ENCODE measurements around the gene CST6. TPM values are rescaled to one million over a fixed set of nuclear protein-coding genes. Genes with fewer than 3 reads are reported as not detected.

Gene CST6
- total and polyA plus RNA-seq, 2 experiments from 2014 or later = 4.2 to 8.3 TPM

DNA sequence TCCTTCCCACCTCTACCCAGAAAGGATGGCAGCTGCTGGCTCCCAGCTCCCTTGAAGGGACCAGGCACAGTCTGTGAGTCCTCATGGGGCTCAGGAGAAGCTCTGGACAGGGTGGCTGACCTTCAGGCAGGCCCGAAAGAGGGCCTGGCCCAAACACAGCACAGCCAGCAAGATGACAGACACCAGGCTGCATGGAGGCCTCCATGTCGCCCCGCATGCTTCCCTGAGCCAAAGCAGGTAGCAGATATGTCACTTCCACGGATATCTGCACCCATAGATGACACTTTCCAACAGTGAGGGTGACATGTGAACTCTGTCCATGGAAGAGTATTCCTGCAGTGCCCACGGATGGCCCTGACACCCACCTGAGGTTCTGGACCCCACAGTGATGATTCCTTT, 28.2 kb upstream of the CST6 start (continued):
- TF ChIP-seq ZNF331 (CRISPR knock-in tag; IDR thresholded peaks at IDR 0.05; ENCODE audit: low read depth) = no peak
- TF ChIP-seq, protein P1, sequence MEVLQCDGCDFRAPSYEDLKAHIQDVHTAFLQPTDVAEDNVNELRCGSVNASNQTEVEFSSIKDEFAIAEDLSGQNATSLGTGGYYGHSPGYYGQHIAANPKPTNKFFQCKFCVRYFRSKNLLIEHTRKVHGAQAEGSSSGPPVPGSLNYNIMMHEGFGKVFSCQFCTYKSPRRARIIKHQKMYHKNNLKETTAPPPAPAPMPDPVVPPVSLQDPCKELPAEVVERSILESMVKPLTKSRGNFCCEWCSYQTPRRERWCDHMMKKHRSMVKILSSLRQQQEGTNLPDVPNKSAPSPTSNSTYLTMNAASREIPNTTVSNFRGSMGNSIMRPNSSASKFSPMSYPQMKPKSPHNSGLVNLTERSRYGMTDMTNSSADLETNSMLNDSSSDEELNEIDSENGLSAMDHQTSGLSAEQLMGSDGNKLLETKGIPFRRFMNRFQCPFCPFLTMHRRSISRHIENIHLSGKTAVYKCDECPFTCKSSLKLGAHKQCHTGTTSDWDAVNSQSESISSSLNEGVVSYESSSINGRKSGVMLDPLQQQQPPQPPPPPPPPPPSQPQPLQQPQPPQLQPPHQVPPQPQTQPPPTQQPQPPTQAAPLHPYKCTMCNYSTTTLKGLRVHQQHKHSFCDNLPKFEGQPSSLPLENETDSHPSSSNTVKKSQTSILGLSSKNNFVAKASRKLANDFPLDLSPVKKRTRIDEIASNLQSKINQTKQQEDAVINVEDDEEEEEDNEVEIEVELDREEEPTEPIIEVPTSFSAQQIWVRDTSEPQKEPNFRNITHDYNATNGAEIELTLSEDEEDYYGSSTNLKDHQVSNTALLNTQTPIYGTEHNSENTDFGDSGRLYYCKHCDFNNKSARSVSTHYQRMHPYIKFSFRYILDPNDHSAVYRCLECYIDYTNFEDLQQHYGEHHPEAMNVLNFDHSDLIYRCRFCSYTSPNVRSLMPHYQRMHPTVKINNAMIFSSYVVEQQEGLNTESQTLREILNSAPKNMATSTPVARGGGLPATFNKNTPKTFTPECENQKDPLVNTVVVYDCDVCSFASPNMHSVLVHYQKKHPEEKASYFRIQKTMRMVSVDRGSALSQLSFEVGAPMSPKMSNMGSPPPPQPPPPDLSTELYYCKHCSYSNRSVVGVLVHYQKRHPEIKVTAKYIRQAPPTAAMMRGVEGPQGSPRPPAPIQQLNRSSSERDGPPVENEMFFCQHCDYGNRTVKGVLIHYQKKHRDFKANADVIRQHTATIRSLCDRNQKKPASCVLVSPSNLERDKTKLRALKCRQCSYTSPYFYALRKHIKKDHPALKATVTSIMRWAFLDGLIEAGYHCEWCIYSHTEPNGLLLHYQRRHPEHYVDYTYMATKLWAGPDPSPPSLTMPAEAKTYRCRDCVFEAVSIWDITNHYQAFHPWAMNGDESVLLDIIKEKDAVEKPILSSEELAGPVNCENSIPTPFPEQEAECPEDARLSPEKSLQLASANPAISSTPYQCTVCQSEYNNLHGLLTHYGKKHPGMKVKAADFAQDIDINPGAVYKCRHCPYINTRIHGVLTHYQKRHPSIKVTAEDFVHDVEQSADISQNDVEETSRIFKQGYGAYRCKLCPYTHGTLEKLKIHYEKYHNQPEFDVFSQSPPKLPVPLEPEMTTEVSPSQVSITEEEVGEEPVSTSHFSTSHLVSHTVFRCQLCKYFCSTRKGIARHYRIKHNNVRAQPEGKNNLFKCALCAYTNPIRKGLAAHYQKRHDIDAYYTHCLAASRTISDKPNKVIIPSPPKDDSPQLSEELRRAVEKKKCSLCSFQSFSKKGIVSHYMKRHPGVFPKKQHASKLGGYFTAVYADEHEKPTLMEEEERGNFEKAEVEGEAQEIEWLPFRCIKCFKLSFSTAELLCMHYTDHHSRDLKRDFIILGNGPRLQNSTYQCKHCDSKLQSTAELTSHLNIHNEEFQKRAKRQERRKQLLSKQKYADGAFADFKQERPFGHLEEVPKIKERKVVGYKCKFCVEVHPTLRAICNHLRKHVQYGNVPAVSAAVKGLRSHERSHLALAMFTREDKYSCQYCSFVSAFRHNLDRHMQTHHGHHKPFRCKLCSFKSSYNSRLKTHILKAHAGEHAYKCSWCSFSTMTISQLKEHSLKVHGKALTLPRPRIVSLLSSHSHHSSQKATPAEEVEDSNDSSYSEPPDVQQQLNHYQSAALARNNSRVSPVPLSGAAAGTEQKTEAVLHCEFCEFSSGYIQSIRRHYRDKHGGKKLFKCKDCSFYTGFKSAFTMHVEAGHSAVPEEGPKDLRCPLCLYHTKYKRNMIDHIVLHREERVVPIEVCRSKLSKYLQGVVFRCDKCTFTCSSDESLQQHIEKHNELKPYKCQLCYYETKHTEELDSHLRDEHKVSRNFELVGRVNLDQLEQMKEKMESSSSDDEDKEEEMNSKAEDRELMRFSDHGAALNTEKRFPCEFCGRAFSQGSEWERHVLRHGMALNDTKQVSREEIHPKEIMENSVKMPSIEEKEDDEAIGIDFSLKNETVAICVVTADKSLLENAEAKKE (CRISPR knock-in tag; IDR thresholded peaks at IDR 0.05) = no peak
- TF ChIP-seq, protein P2, sequence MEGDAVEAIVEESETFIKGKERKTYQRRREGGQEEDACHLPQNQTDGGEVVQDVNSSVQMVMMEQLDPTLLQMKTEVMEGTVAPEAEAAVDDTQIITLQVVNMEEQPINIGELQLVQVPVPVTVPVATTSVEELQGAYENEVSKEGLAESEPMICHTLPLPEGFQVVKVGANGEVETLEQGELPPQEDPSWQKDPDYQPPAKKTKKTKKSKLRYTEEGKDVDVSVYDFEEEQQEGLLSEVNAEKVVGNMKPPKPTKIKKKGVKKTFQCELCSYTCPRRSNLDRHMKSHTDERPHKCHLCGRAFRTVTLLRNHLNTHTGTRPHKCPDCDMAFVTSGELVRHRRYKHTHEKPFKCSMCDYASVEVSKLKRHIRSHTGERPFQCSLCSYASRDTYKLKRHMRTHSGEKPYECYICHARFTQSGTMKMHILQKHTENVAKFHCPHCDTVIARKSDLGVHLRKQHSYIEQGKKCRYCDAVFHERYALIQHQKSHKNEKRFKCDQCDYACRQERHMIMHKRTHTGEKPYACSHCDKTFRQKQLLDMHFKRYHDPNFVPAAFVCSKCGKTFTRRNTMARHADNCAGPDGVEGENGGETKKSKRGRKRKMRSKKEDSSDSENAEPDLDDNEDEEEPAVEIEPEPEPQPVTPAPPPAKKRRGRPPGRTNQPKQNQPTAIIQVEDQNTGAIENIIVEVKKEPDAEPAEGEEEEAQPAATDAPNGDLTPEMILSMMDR (conservative IDR thresholded peaks at IDR 0.05; ENCODE audit: low read depth in 2 of 2) = no peak
- TF ChIP-seq NANOG (IDR thresholded peaks at IDR 0.05; ENCODE audit: borderline replicate concordance) = no peak

DNA sequence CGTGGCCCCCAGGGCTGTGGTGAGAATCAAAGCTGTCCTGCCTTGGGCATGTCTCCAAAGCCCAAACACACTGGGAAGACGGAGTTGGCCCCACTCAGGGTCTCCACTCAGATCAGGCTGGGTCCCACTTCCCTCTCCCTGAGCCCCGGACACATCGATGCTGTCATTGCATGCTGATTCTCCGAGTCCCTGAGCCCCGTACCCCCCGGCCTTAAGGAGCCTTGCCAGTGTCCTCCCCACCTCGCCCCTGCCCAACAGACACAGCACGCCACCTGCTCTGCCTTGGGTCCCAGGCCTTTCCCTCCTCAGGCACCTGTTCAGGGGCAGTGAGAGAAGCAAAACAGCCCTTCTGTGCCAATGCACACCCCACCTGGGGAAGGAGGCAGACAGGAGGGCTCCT, 24.5 kb upstream of the CST6 start:
- H2AFZ ChIP-seq = no peak overlapping the region
- no peaks in the 10 kb centered on the region for H4K20me1 ChIP-seq (replicated peaks; ENCODE audit: insufficient read depth)
- no peaks in the 10 kb centered on the region for H3K79me2 ChIP-seq (replicated peaks; ENCODE audit: insufficient read depth)
- Mint-ChIP-seq H3K9me3 (no peaks in the 10 kb centered on the region), H3K4me3 (no peak overlapping the region), H3K27ac (no peak overlapping the region), H3K4me1 (no peaks in the 10 kb centered on the region), H3K27me3 (ENCODE audit: insufficient read depth, low read depth, poor library complexity) (peaks cover 7% of the 10 kb centered on the region), H3K36me3 (ENCODE audit: low read depth) (no peaks in the 10 kb centered on the region)
- no peak for ATAC-seq
- DNase-seq (ENCODE audit: low spot score) = no peak
- H3K36me3 ChIP-seq (ENCODE audit: insufficient read depth) = no peaks in the 10 kb centered on the region
- H3F3A ChIP-seq (replicated peaks; ENCODE audit: low read depth) = 0 out of 2 replicates have a peak, but pooled peaks cover 7% of the 10 kb centered on the region
- no peaks in the 10 kb centered on the region for H3K27me3 ChIP-seq (ENCODE audit: insufficient read depth)
- H3K27ac ChIP-seq (ENCODE audit: low read depth) = no peak overlapping the region
- H3K4me2 ChIP-seq = no peak overlapping the region
- no peaks in the 10 kb centered on the region for H3K4me1 ChIP-seq (ENCODE audit: insufficient read depth)
- H3K9me2 ChIP-seq (ENCODE audit: insufficient read depth) = no peaks in the 10 kb centered on the region
- H3K4me3 ChIP-seq = no peak overlapping the region
- TF ChIP-seq, protein P3, sequence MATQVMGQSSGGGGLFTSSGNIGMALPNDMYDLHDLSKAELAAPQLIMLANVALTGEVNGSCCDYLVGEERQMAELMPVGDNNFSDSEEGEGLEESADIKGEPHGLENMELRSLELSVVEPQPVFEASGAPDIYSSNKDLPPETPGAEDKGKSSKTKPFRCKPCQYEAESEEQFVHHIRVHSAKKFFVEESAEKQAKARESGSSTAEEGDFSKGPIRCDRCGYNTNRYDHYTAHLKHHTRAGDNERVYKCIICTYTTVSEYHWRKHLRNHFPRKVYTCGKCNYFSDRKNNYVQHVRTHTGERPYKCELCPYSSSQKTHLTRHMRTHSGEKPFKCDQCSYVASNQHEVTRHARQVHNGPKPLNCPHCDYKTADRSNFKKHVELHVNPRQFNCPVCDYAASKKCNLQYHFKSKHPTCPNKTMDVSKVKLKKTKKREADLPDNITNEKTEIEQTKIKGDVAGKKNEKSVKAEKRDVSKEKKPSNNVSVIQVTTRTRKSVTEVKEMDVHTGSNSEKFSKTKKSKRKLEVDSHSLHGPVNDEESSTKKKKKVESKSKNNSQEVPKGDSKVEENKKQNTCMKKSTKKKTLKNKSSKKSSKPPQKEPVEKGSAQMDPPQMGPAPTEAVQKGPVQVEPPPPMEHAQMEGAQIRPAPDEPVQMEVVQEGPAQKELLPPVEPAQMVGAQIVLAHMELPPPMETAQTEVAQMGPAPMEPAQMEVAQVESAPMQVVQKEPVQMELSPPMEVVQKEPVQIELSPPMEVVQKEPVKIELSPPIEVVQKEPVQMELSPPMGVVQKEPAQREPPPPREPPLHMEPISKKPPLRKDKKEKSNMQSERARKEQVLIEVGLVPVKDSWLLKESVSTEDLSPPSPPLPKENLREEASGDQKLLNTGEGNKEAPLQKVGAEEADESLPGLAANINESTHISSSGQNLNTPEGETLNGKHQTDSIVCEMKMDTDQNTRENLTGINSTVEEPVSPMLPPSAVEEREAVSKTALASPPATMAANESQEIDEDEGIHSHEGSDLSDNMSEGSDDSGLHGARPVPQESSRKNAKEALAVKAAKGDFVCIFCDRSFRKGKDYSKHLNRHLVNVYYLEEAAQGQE (IDR thresholded peaks at IDR 0.05; ENCODE audit: unreplicated experiment) = no peak
- TF ChIP-seq NANOG (IDR thresholded peaks at IDR 0.05; ENCODE audit: borderline replicate concordance) = no peak
- TF ChIP-seq ZNF114 (CRISPR knock-in tag; IDR thresholded peaks at IDR 0.05) = no peak
